ENCODE data around the gene MSMO1. TPM values are rescaled to one million over a fixed set of nuclear protein-coding genes. Genes with fewer than 3 reads are reported as not detected.

The MSMO1 gene
- total and polyA plus RNA-seq, 10 of the 15 experiments (the other 5 are each of a cell fraction or from before 2014, with no cell fraction given): 63.6 to 168 (median 105) TPM

DNA sequence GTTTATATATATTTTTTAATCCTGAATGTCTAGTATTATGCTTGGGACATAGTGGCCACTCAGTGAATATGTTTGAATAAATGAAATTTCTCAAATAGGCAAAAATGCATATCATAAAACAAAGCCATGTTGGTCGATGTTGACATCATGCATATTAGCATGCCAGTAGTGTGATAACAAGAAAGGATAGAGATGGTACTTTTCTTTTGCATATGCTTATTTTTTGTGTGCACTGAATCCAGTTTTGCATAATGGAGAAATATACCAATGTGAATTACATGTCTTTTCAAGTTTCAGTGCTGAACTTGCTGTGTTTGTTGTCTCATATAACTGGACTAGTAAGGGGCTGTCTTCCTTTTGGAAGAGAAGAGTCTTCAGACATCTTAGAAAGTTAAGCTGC lies 58.9 kb downstream of the MSMO1 start (continued):
- TF ChIP-seq, protein P1, sequence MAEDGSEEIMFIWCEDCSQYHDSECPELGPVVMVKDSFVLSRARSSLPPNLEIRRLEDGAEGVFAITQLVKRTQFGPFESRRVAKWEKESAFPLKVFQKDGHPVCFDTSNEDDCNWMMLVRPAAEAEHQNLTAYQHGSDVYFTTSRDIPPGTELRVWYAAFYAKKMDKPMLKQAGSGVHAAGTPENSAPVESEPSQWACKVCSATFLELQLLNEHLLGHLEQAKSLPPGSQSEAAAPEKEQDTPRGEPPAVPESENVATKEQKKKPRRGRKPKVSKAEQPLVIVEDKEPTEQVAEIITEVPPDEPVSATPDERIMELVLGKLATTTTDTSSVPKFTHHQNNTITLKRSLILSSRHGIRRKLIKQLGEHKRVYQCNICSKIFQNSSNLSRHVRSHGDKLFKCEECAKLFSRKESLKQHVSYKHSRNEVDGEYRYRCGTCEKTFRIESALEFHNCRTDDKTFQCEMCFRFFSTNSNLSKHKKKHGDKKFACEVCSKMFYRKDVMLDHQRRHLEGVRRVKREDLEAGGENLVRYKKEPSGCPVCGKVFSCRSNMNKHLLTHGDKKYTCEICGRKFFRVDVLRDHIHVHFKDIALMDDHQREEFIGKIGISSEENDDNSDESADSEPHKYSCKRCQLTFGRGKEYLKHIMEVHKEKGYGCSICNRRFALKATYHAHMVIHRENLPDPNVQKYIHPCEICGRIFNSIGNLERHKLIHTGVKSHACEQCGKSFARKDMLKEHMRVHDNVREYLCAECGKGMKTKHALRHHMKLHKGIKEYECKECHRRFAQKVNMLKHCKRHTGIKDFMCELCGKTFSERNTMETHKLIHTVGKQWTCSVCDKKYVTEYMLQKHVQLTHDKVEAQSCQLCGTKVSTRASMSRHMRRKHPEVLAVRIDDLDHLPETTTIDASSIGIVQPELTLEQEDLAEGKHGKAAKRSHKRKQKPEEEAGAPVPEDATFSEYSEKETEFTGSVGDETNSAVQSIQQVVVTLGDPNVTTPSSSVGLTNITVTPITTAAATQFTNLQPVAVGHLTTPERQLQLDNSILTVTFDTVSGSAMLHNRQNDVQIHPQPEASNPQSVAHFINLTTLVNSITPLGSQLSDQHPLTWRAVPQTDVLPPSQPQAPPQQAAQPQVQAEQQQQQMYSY (CRISPR knock-in tag; IDR thresholded peaks at IDR 0.05): no peak
- TF ChIP-seq EZH2 (IDR thresholded peaks at IDR 0.05; ENCODE audit: borderline replicate concordance, control insufficient read depth, low read depth, low read length) (no peak), JUND (IDR thresholded peaks at IDR 0.05; ENCODE audit: low read depth, low read length) (no peak), SPI1 (IDR thresholded peaks at IDR 0.05; ENCODE audit: borderline replicate concordance, insufficient read depth, low read depth, low read length) (no peak), ZNF384 (IDR thresholded peaks at IDR 0.05; ENCODE audit: borderline replicate concordance, low read depth, low read length) (no peak)
- TF ChIP-seq, protein P2, sequence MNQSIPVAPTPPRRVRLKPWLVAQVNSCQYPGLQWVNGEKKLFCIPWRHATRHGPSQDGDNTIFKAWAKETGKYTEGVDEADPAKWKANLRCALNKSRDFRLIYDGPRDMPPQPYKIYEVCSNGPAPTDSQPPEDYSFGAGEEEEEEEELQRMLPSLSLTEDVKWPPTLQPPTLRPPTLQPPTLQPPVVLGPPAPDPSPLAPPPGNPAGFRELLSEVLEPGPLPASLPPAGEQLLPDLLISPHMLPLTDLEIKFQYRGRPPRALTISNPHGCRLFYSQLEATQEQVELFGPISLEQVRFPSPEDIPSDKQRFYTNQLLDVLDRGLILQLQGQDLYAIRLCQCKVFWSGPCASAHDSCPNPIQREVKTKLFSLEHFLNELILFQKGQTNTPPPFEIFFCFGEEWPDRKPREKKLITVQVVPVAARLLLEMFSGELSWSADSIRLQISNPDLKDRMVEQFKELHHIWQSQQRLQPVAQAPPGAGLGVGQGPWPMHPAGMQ (IDR thresholded peaks at IDR 0.05; ENCODE audit: borderline replicate concordance): no peak
- TF ChIP-seq, protein P3, sequence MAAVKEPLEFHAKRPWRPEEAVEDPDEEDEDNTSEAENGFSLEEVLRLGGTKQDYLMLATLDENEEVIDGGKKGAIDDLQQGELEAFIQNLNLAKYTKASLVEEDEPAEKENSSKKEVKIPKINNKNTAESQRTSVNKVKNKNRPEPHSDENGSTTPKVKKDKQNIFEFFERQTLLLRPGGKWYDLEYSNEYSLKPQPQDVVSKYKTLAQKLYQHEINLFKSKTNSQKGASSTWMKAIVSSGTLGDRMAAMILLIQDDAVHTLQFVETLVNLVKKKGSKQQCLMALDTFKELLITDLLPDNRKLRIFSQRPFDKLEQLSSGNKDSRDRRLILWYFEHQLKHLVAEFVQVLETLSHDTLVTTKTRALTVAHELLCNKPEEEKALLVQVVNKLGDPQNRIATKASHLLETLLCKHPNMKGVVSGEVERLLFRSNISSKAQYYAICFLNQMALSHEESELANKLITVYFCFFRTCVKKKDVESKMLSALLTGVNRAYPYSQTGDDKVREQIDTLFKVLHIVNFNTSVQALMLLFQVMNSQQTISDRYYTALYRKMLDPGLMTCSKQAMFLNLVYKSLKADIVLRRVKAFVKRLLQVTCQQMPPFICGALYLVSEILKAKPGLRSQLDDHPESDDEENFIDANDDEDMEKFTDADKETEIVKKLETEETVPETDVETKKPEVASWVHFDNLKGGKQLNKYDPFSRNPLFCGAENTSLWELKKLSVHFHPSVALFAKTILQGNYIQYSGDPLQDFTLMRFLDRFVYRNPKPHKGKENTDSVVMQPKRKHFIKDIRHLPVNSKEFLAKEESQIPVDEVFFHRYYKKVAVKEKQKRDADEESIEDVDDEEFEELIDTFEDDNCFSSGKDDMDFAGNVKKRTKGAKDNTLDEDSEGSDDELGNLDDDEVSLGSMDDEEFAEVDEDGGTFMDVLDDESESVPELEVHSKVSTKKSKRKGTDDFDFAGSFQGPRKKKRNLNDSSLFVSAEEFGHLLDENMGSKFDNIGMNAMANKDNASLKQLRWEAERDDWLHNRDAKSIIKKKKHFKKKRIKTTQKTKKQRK (IDR thresholded peaks at IDR 0.05; ENCODE audit: low read depth, low read length): no peak
- TF ChIP-seq, protein P4, sequence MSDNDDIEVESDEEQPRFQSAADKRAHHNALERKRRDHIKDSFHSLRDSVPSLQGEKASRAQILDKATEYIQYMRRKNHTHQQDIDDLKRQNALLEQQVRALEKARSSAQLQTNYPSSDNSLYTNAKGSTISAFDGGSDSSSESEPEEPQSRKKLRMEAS (IDR thresholded peaks at IDR 0.05; ENCODE audit: low read depth, low read length): no peak

Measured in GM12878 (cell line).